ENCODE measurements around the gene UBASH3A. TPM values are rescaled to one million over a fixed set of nuclear protein-coding genes. Genes with fewer than 3 reads are reported as not detected.

The UBASH3A gene
- total RNA-seq, 1 experiment from 2014 or later: not detected

GRCh38 chr21:42455196-42455595, 51.5 kb downstream of the UBASH3A start:
- Mint-ChIP-seq H3K4me3 (ENCODE audit: low read depth, unreplicated experiment) (no peak overlapping the region), H3K4me1 (ENCODE audit: low read depth, unreplicated experiment) (no peaks in the 10 kb centered on the region), H3K36me3 (ENCODE audit: insufficient read depth, unreplicated experiment) (peaks cover 2% of the 10 kb centered on the region), H3K27me3 (ENCODE audit: unreplicated experiment) (no peaks in the 10 kb centered on the region), H3K27ac (ENCODE audit: unreplicated experiment) (no peak overlapping the region), H3K9me3 (ENCODE audit: low read depth, unreplicated experiment) (no peaks in the 10 kb centered on the region)
- TF ChIP-seq CTCF (IDR thresholded peaks at IDR 0.05; ENCODE audit: unreplicated experiment): no peak
- no peak for DNase-seq
- BruUV-seq (replicated peaks): no TSS peak
- CTCF ChIA-PET: no interaction called here
- intact Hi-C loops (cut with micrococcal nuclease; ENCODE audit: unreplicated experiment): loop anchor here (10.0 kb wide), 1 partner anchor 290 kb away; no protein-coding TSS in a partner anchor

GRCh38 chr21:42455754-42456440, 52.2 kb downstream of the UBASH3A start:
- intact Hi-C loops (cut with micrococcal nuclease; ENCODE audit: unreplicated experiment): loop anchor here (10.0 kb wide), 1 partner anchor 291 kb away; no protein-coding TSS in a partner anchor
- no peaks in the 10 kb centered on the region for H3K9me3 Mint-ChIP-seq (ENCODE audit: low read depth, unreplicated experiment)
- CTCF ChIA-PET: no interaction called here
- BruUV-seq (replicated peaks): no TSS peak
- H3K27ac Mint-ChIP-seq (ENCODE audit: unreplicated experiment): no peak overlapping the region
- no peaks in the 10 kb centered on the region for H3K36me3 Mint-ChIP-seq (ENCODE audit: insufficient read depth, unreplicated experiment)
- no peaks in the 10 kb centered on the region for H3K27me3 Mint-ChIP-seq (ENCODE audit: unreplicated experiment)
- no peaks in the 10 kb centered on the region for H3K4me1 Mint-ChIP-seq (ENCODE audit: low read depth, unreplicated experiment)
- TF ChIP-seq CTCF (IDR thresholded peaks at IDR 0.05; ENCODE audit: unreplicated experiment): no peak
- H3K4me3 Mint-ChIP-seq (ENCODE audit: low read depth, unreplicated experiment): no peak overlapping the region
- DNase-seq: no peak

GRCh38 chr21:42456457-42456856, 52.8 kb downstream of the UBASH3A start:
- H3K4me3 Mint-ChIP-seq (ENCODE audit: low read depth, unreplicated experiment): no peak overlapping the region
- no peak for DNase-seq
- no peaks in the 10 kb centered on the region for H3K9me3 Mint-ChIP-seq (ENCODE audit: low read depth, unreplicated experiment)
- TF ChIP-seq CTCF (IDR thresholded peaks at IDR 0.05; ENCODE audit: unreplicated experiment): no peak
- intact Hi-C loops (cut with micrococcal nuclease; ENCODE audit: unreplicated experiment): loop anchor here (10.0 kb wide), 1 partner anchor 292 kb away; no protein-coding TSS in a partner anchor
- H3K27me3 Mint-ChIP-seq (ENCODE audit: unreplicated experiment): no peaks in the 10 kb centered on the region
- CTCF ChIA-PET: no interaction called here
- no peaks in the 10 kb centered on the region for H3K36me3 Mint-ChIP-seq (ENCODE audit: insufficient read depth, unreplicated experiment)
- H3K27ac Mint-ChIP-seq (ENCODE audit: unreplicated experiment): no peak overlapping the region
- no TSS peak for BruUV-seq (replicated peaks)
- peaks cover 3% of the 10 kb centered on the region for H3K4me1 Mint-ChIP-seq (ENCODE audit: low read depth, unreplicated experiment)

GRCh38 chr21:42459082-42459460, 55.4 kb downstream of the UBASH3A start:
- BruUV-seq (replicated peaks): no TSS peak
- Mint-ChIP-seq H3K4me1 (ENCODE audit: low read depth, unreplicated experiment) (peaks cover 28% of the 10 kb centered on the region), H3K27ac (ENCODE audit: unreplicated experiment) (no peak overlapping the region), H3K4me3 (ENCODE audit: low read depth, unreplicated experiment) (no peak overlapping the region), H3K9me3 (ENCODE audit: low read depth, unreplicated experiment) (peaks cover 2% of the 10 kb centered on the region), H3K27me3 (ENCODE audit: unreplicated experiment) (no peaks in the 10 kb centered on the region), H3K36me3 (ENCODE audit: insufficient read depth, unreplicated experiment) (peaks cover 11% of the 10 kb centered on the region)
- DNase-seq: no peak
- no peak for TF ChIP-seq CTCF (IDR thresholded peaks at IDR 0.05; ENCODE audit: unreplicated experiment)
- intact Hi-C loops (cut with micrococcal nuclease; ENCODE audit: unreplicated experiment): loop anchor here (10.0 kb wide), 1 partner anchor 294 kb away; no protein-coding TSS in a partner anchor
- CTCF ChIA-PET: no interaction called here
